SK-N-SH treated with all-trans-retinoic acid at 6 μM for 48 hours (cell line): ENCODE results near the gene CAST.

Experiments
- BACH2 ChIP-seq: fragments of 250-450 bp; sonication (Bioruptor Pico); IDR thresholded peaks from 2 replicates; pipeline ENCODE4 v1.9.0; 2021; ENCODE audit warnings: mild to moderate bottlenecking, borderline replicate concordance
- PPARA ChIP-seq: fragments of 250-450 bp; sonication (Bioruptor Pico); IDR thresholded peaks from 2 replicates; pipeline ENCODE4 v1.5.0; 2020; ENCODE audit warnings: mild to moderate bottlenecking, borderline replicate concordance
- ZFP3 ChIP-seq: fragments of 250-450 bp; sonication (Bioruptor Pico); IDR thresholded peaks from 2 replicates; pipeline ENCODE4 v1.5.0; 2020; ENCODE audit warnings: mild to moderate bottlenecking, moderate library complexity
- ZFP30 ChIP-seq: fragments of 450-650 bp; formaldehyde crosslinking; IDR thresholded peaks from 2 replicates; pipeline ENCODE4 v1.5.0; 2022; ENCODE audit warnings: mild to moderate bottlenecking, moderate library complexity
- ZNF8 ChIP-seq: fragments of 450-650 bp; formaldehyde crosslinking; IDR thresholded peaks from 2 replicates; pipeline ENCODE4 v1.5.0; 2020; ENCODE audit warnings: mild to moderate bottlenecking, moderate library complexity
- TF ChIP-seq, protein P1 (sequence below): fragments of 250-450 bp; sonication (Bioruptor Pico); IDR thresholded peaks from 2 replicates; pipeline ENCODE4 v1.8.0; 2020; ENCODE audit warnings: mild to moderate bottlenecking, moderate library complexity, borderline replicate concordance

DNA sequence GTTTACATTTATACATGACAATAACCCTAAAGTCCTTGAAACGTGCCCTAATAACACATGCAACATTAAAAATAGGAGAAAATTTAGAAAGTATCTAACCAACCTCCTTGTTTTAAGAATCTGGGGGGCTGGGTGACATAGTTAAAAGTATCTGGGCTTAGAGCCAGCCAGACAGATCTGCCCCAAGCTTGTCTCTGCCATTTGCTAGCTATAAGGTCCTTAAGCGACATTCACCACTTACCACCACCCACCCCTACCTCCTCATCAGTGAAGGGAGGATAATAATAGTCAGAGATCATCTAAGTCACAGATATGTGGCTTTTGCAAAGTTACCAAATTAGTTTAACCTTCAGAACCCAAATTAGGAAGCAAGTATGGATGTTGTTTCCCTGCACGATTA lies 33.8 kb upstream of the CAST start:
- TF ChIP-seq ZFP30 (CRISPR knock-in tag): no peak
- TF ChIP-seq PPARA (CRISPR knock-in tag): no peak
- TF ChIP-seq ZFP3 (CRISPR knock-in tag): no peak
- no peak for TF ChIP-seq BACH2 (CRISPR knock-in tag)
- no peak for TF ChIP-seq ZNF8 (CRISPR knock-in tag)
- TF ChIP-seq, protein P1, sequence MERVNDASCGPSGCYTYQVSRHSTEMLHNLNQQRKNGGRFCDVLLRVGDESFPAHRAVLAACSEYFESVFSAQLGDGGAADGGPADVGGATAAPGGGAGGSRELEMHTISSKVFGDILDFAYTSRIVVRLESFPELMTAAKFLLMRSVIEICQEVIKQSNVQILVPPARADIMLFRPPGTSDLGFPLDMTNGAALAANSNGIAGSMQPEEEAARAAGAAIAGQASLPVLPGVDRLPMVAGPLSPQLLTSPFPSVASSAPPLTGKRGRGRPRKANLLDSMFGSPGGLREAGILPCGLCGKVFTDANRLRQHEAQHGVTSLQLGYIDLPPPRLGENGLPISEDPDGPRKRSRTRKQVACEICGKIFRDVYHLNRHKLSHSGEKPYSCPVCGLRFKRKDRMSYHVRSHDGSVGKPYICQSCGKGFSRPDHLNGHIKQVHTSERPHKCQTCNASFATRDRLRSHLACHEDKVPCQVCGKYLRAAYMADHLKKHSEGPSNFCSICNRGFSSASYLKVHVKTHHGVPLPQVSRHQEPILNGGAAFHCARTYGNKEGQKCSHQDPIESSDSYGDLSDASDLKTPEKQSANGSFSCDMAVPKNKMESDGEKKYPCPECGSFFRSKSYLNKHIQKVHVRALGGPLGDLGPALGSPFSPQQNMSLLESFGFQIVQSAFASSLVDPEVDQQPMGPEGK (CRISPR knock-in tag): no peak
